Measurements from ENCODE around the gene BPIFA2.

BPIFA2 gene

DNA sequence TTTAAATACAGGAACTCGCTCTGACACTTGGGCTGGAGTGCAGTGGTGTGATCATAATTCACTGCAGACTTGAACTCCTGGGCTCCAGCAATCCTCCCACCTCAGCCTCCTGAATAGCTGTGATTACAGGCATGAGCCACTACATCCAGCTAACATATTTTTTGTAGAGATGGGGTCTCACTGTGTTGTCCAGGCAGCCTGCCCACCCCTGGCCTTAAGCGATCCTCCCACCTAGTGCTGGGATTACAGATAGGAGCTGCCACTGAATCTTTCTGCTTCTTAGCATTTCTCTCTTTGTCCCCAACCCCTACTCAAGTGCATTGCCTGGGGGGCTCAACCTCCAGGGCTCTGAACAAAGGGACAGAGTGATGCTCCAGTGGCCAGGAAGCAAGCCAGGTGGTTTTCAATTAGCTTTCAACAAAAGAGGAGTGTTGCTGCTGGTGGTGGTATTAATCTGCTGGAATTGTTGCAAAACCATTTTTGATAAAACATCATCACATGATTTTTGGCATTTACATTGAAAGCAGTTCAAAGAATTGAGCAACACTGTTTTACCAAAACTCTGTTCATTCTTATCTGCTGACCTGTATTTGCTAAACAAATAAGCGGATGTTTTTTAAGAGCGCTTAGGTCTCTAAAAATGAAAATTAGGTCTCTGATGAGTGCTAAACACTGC is 40.4 kb upstream of the BPIFA2 start:
- H4K20me1 ChIP-seq (ENCODE audit: insufficient read depth, low read length, poor library complexity, severe bottlenecking), result no peaks in the 10 kb centered on the region
- no peaks in the 10 kb centered on the region for H3K9me2 ChIP-seq (replicated peaks; ENCODE audit: low read depth, low read length)
- H3K27me3 ChIP-seq (ENCODE audit: insufficient read depth, low read length, poor library complexity, severe bottlenecking), result no peaks in the 10 kb centered on the region
- H3K4me3 ChIP-seq (ENCODE audit: low read length, poor library complexity, severe bottlenecking), result no peak overlapping the region
- H3K4me1 ChIP-seq (ENCODE audit: insufficient read depth, low read length, poor library complexity, severe bottlenecking), result no peaks in the 10 kb centered on the region
- no peak overlapping the region for H2AFZ ChIP-seq (ENCODE audit: low read length)
- no peak overlapping the region for H3K9ac ChIP-seq (ENCODE audit: low read depth, low read length, poor library complexity, severe bottlenecking)
- no peaks in the 10 kb centered on the region for H3F3A ChIP-seq (ENCODE audit: low read depth)
- H3K36me3 ChIP-seq (ENCODE audit: insufficient read depth, low read length), result no peaks in the 10 kb centered on the region
- no peak overlapping the region for H3K4me2 ChIP-seq (ENCODE audit: low read depth, low read length, poor library complexity, severe bottlenecking)
- no peaks in the 10 kb centered on the region for H3K9me3 ChIP-seq (ENCODE audit: insufficient read depth, low read depth, low read length)
- H3K79me2 ChIP-seq (ENCODE audit: insufficient read depth, low read length), result no peaks in the 10 kb centered on the region
- no peak for TF ChIP-seq EZH2phosphoT487 (IDR thresholded peaks at IDR 0.05; ENCODE audit: borderline replicate concordance)
- TF ChIP-seq, protein P1, sequence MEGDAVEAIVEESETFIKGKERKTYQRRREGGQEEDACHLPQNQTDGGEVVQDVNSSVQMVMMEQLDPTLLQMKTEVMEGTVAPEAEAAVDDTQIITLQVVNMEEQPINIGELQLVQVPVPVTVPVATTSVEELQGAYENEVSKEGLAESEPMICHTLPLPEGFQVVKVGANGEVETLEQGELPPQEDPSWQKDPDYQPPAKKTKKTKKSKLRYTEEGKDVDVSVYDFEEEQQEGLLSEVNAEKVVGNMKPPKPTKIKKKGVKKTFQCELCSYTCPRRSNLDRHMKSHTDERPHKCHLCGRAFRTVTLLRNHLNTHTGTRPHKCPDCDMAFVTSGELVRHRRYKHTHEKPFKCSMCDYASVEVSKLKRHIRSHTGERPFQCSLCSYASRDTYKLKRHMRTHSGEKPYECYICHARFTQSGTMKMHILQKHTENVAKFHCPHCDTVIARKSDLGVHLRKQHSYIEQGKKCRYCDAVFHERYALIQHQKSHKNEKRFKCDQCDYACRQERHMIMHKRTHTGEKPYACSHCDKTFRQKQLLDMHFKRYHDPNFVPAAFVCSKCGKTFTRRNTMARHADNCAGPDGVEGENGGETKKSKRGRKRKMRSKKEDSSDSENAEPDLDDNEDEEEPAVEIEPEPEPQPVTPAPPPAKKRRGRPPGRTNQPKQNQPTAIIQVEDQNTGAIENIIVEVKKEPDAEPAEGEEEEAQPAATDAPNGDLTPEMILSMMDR (conservative IDR thresholded peaks at IDR 0.05; ENCODE audit: low read length), result no peak

DNA sequence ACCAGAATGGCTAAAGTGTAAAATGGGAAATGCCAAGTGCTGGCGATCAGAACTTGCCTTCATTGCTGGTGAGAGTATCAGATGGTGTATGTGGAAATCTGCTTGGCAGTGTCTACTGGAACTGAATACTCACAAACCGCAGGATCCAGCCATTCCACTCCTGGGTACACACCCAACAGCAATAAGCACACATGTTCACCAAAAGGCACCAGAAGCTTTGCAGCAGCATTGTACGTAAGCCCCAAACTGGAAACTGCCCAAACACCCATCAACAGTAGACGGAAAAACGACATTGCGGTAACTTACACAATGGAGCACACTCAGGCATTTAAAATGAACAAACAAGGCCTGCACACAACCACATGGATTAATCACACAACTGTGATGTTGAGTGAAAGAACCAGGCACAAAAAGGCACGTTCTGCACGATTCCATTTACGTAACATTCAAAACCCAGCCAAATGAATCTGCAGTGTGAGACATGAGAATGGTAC is 37.3 kb upstream of the BPIFA2 start:
- TF ChIP-seq EZH2phosphoT487 (IDR thresholded peaks at IDR 0.05; ENCODE audit: borderline replicate concordance), result no peak
- TF ChIP-seq, protein P1 (conservative IDR thresholded peaks at IDR 0.05; ENCODE audit: low read length), result no peak
- Histone ChIP-seq H3K9me2 (replicated peaks; ENCODE audit: low read depth, low read length) (no peaks in the 10 kb centered on the region), H3K4me3 (ENCODE audit: low read length, poor library complexity, severe bottlenecking) (no peak overlapping the region), H3K4me1 (ENCODE audit: insufficient read depth, low read length, poor library complexity, severe bottlenecking) (no peaks in the 10 kb centered on the region), H3K9me3 (ENCODE audit: insufficient read depth, low read depth, low read length) (no peaks in the 10 kb centered on the region), H3K4me2 (ENCODE audit: low read depth, low read length, poor library complexity, severe bottlenecking) (no peak overlapping the region), H2AFZ (ENCODE audit: low read length) (no peak overlapping the region), H3K27me3 (ENCODE audit: insufficient read depth, low read length, poor library complexity, severe bottlenecking) (no peaks in the 10 kb centered on the region), H4K20me1 (ENCODE audit: insufficient read depth, low read length, poor library complexity, severe bottlenecking) (no peaks in the 10 kb centered on the region), H3F3A (ENCODE audit: low read depth) (no peaks in the 10 kb centered on the region), H3K9ac (ENCODE audit: low read depth, low read length, poor library complexity, severe bottlenecking) (no peak overlapping the region), H3K36me3 (ENCODE audit: insufficient read depth, low read length) (no peaks in the 10 kb centered on the region), H3K79me2 (ENCODE audit: insufficient read depth, low read length) (no peaks in the 10 kb centered on the region)

GRCh38 chr20:33131949-33132473 is 35.9 kb upstream of the BPIFA2 start:
- Histone ChIP-seq H2AFZ (ENCODE audit: low read length) (no peak overlapping the region), H3K9me3 (ENCODE audit: insufficient read depth, low read depth, low read length) (no peaks in the 10 kb centered on the region), H3K9me2 (replicated peaks; ENCODE audit: low read depth, low read length) (no peaks in the 10 kb centered on the region), H3F3A (ENCODE audit: low read depth) (no peaks in the 10 kb centered on the region), H3K4me1 (ENCODE audit: insufficient read depth, low read length, poor library complexity, severe bottlenecking) (no peaks in the 10 kb centered on the region), H3K79me2 (ENCODE audit: insufficient read depth, low read length) (no peaks in the 10 kb centered on the region), H3K4me3 (ENCODE audit: low read length, poor library complexity, severe bottlenecking) (no peak overlapping the region), H3K9ac (ENCODE audit: low read depth, low read length, poor library complexity, severe bottlenecking) (no peak overlapping the region), H3K36me3 (ENCODE audit: insufficient read depth, low read length) (no peaks in the 10 kb centered on the region), H3K27me3 (ENCODE audit: insufficient read depth, low read length, poor library complexity, severe bottlenecking) (no peaks in the 10 kb centered on the region), H4K20me1 (ENCODE audit: insufficient read depth, low read length, poor library complexity, severe bottlenecking) (no peaks in the 10 kb centered on the region), H3K4me2 (ENCODE audit: low read depth, low read length, poor library complexity, severe bottlenecking) (no peak overlapping the region)
- no peak for TF ChIP-seq EZH2phosphoT487 (IDR thresholded peaks at IDR 0.05; ENCODE audit: borderline replicate concordance)
- TF ChIP-seq, protein P1 (conservative IDR thresholded peaks at IDR 0.05; ENCODE audit: low read length), result no peak

Data from Loucy (cell line).